NAMALWA (cell line): ENCODE results near the gene GARS1.
"Not testable (repeated sequence)": the region's sequence is repeated elsewhere in the genome, so short reads cannot be mapped to it uniquely, and the experiment has no call there.

ENCODE experiments used
- DNase-seq: peaks from one replicate; pipeline ENCODE4 v3.0.0-alpha.2; 2015; ENCODE audit warnings: low spot score

Gene GARS1

GRCh38 chr7:30627026-30627425, 32.3 kb downstream of the GARS1 start:
- no peak for DNase-seq

- no peak for DNase-seq
These were observed 36.3 kb downstream of the GARS1 start for GRCh38 chr7:30630986-30631385.

GRCh38 chr7:30633223-30633622, 38.5 kb downstream of the GARS1 start:
- no peak for DNase-seq

DNA sequence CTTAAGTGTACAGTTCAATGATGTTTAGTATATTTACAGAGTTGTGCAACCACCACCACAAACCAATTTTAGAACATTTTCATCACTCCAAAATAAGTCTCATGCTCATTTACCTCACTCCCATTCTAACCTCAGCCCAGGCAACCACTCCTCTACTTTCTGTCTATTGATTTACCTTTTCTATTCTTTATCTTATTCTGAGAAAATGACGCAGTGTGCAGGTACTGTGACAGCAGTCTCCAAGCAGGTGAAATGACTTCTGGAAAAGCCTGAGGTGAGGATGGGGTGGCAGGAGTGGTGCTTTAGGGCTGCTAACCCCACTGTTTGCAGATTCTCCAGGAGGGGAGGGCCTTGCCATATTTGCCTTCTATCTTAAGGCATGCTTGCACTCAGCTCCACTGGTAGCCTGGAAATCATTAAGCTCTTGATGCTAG, 39.5 kb downstream of the GARS1 start:
- no peak for DNase-seq

DNA sequence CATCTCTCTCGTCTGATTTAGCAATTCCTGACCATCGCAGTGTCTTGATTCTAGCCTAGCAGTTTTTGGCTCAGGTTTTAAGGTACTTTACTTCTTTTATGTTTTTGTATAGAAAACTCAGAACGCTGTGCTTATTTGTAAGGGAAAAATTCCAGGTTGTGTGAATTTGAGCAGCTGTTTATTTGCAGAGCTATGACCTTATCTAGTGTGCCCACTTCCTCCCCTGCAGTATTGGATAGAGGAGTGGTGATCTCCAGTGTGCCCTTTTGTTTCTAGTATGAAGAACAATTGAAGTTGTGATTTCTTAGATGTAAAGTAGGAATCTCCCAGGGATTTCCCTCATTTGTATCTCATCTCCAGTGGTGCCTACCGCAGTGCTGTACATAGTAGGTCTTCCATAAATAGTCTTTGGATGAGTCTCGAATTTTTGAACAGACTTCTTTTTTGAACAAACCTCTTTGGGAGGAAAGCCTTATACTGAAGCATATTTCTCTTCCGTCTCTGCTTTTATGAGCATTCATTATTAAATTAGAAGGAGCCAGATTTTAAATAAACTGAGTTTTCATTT, 40.0 kb downstream of the GARS1 start:
- no peak for DNase-seq

GRCh38 chr7:30635798-30636197, 41.1 kb downstream of the GARS1 start:
- no peak for DNase-seq

GRCh38 chr7:30642322-30642721, 47.6 kb downstream of the GARS1 start:
- DNase-seq: not testable (repeated sequence)

- no peak for DNase-seq
These were observed 48.1 kb downstream of the GARS1 start for GRCh38 chr7:30642789-30643188.

GRCh38 chr7:30644286-30644955, 49.7 kb downstream of the GARS1 start:
- DNase-seq: no peak

- DNase-seq: no peak
These were observed 51.0 kb downstream of the GARS1 start for GRCh38 chr7:30645661-30646060.

DNA sequence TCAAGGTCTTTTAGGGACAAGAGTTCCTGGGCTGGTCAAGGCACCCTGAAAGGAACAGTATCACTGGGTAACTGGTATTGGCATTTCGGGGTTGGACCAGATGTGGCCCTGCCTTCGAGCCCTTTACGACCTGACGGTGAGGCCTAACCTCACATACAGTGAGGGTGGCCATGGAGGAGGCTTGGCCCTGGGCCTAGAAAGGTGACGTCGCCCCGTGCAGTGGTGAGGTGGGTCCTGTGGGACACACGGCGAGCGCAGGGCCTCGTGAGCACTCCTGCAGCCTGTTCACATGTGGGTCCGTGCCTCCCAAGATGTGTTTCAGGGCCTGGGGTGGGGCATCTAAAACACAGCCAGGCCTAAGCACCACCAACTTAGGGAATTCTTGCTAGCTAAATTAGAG, 51.5 kb downstream of the GARS1 start:
- DNase-seq: no peak

DNA sequence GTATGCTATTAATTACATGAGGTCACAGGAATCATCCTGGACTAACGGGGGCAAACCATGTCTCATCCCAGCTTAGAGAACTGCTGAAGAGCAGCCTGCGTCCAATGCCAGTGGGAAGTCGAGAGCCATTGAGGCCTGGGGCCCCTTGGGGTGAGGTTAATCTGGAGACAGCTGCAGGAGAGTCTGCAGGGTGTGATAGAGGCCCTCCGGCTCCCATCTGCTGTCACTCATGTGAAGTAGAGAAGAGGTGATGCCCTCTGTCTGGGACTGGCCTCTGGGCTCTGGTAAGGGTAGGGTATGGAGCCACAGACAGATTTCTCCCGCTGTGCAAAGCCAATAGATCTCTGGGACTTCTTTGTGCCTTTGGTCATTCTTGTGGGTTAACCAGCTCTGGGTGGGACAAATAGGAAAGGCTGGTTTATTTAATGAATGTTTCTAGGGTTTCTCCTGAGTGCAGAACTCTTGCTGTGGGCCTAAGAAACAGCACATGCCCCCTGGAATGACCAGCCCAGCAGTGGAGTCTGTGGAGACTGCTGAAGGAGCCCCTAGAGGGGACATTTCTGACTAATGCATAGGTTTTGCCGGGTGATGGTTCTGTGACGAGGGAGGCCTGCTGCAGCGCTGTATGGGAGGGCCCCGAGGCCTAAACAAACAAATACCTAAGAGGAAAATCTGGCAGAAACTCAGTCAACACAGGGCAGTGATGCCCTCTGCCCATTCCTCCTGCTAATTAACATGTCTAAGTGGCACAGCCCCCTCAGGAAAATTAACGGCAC, 53.1 kb downstream of the GARS1 start:
- DNase-seq: no peak

DNA sequence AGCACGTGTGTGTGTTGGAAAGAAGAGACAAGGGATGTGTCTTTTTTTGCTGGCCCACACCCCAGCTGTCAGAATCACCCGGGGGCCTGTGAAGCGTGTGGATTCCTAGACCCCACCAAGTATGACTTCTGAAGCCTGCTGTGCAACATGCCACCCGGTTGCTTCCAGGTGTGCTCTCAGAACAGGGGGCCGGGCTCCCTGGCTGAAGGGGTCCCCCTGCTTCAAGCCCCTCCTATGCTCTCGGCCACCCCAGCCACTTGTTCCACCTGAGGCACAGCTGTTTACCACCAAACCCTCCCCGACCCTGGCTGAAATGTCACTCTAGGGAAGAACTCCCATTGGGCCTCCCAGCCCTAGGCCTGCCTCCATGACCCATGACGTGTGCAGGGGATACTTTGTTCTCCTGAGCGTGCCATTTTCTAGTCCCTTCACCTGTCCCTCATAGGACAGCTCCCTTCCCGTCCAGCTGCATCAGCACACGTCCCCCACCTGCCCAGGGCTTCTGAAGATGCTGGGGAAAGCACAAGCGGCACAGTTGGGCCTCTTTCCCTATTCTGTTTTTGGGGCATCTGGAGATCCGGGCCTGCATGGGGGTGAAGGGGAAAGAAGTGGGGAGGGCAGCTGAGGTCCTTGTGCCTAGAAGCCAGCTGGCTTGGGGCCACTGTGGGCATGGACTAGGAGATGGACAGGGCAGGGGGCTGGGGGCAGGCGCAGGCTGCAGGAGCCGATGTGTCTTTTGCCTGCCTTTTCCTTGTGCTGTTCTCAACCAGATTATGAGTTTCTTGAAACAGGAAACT, 54.3 kb downstream of the GARS1 start:
- no peak for DNase-seq

DNA sequence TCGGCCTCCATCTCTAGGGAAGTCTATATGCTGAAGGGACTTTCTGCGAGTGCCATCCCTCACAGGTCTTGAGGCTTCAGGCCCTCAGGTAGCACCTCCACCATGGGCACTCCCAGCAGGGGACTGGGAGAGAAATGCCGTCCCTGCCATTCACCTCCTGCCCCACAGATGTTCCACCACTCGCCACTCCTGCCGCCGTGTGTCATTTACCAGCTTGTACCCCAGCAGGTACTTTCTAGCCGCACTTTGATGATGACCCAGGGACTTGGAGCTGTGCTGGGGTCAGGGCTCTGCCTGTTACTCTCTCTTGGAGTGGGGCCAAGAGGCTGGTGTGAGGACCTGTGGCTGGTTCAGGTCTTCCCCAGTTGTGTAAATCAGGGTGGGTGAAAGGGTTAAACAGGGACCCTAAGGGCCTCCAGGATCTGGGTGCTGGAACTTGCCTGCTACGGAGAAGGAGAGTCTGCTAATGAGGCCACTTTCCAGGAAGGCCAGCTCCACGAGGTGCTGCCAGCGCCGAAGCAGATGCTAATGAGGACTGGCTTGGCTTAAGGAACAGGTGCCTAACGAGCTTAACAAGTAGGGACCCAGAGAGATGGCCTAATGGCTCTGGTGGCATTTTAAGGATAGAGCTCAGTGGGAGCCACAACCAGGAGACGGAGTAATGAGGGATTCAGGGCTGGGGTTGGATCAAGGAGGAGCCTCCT, 55.2 kb downstream of the GARS1 start:
- DNase-seq: no peak

DNA sequence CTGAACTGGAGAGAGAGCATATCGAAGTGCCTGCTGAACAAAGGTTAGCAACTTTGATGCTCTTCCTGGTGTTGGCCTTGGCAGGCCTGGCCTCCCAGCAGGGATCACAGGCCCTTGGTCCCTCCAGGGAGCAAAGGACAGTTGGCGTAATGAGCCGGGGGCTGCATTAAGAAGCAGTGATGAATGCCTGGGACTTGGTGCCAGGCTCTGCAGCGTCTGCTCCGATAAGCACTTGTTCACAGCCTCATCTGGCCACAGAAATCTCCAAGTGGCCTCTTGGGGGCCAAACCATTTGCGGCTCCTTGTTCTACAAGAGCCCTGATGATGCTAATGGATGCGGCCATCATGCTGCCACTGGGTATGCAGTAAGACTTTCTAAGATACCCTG, 55.7 kb downstream of the GARS1 start:
- DNase-seq: no peak

DNA sequence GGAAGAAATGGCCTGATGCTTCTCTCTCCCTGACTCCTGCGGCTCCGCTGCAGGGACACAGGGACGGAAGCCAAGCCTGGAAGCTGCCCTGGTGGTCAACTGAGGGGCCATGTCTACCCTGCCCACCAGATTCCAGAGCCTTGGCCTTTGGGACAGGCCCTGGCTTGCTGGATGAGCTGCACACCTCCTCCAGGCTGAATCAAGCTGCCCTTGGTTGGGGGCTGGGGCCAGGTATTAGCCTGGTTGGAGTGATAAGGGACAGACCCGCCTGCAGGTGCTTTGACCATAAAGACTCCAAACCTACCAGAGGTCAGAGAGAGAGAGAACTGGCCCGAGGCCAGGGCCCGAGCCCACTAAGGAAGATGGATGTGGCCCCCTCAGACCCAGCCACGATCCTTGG, 57.5 kb downstream of the GARS1 start:
- no peak for DNase-seq

GRCh38 chr7:30652698-30653641, 58.3 kb downstream of the GARS1 start:
- DNase-seq: no peak

DNA sequence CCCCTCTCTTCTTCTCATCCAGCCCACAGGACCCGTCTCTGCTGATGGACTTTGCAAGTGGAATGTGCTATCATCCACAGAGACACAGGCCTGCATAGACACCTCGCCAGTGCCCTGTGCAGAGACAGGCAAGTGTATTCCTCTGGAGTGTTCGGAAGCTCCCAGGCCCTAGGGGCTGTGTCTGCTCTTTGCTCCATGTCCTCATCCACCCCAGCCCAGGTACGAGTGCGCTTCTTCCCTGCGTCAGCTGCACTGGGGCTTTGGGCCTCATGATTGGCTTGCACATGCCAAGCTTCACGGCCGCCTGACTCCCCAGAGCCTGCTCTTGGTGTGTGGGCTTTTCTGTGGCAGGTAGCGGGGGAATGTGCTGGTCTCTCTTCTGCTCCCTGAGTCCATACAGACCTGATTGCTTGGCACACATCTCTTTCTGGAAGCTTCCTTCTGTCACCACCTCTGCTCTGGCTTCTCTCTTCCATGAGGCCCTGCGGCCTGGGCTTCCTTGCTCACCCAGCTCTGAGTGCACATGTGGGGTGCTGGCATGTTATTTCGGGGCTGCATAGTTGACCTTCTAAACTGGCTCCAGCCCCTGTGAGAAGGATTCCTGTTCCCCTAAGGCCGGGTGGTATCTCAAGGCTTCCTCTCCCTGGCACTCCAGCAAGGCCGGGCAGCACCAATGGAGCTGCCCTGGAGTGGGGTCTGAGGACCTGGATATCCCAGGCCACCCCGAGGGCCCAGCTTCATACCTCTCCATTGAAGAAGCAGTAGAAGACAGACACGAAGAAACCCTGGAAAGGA, 59.8 kb downstream of the GARS1 start:
- DNase-seq: no peak

- DNase-seq: no peak
These were observed 60.7 kb downstream of the GARS1 start for GRCh38 chr7:30655096-30655970.
